CD8-positive, alpha-beta memory T cell (primary cell): ENCODE data around the gene CPNE5. TPM values are rescaled to one million over a fixed set of nuclear protein-coding genes. Genes with fewer than 3 reads are reported as not detected.
A peak's percentile ranks its signal among the peaks of the same experiment; 100 is the strongest.

Source experiments
- CTCF ChIA-PET: fragments of 350-600 bp; sonication (Branson Sonifier 250); formaldehyde crosslinking; loops from one replicate; lab custom pipeline; 2021; ENCODE audit warnings: antibody characterized with exemption; lab: Charles Lee
- POLR2A ChIA-PET: fragments of 350-600 bp; sonication (Branson Sonifier 250); formaldehyde crosslinking; loops from one replicate; lab custom pipeline; 2021; ENCODE audit warnings: antibody characterized with exemption; lab: Charles Lee
- DNase-seq, 5 donors: peaks; one replicate each; pipeline versions ENCODE4 v3.0.0 to v3.0.0-alpha.2; 2020 to 2022; ENCODE audit warnings: mixed read lengths in 1 of 5
- H3K27ac ChIP-seq: one replicate; pipeline ENCODE4 v1.7.0; 2013; ENCODE audit warnings: low read depth, mild to moderate bottlenecking, low read length, moderate library complexity
- H3K27me3 ChIP-seq: 2 replicates; pipeline ENCODE4 v1.7.0; 2013; ENCODE audit warnings: low read length, mild to moderate bottlenecking; ENCODE audit not compliant: insufficient read depth, poor library complexity, severe bottlenecking
- H3K36me3 ChIP-seq: 2 replicates; pipeline ENCODE4 v1.7.0; 2013; ENCODE audit warnings: mild to moderate bottlenecking, low read length, moderate library complexity; ENCODE audit not compliant: insufficient read depth
- H3K4me1 ChIP-seq: 2 replicates; pipeline ENCODE4 v1.7.0; 2013; ENCODE audit warnings: mild to moderate bottlenecking, low read length, moderate library complexity; ENCODE audit not compliant: insufficient read depth
- H3K4me3 ChIP-seq: 2 replicates; pipeline ENCODE4 v1.7.0; 2013; ENCODE audit warnings: mild to moderate bottlenecking, low read length
- H3K9me3 ChIP-seq: 2 replicates; pipeline ENCODE4 v1.7.0; 2013; ENCODE audit warnings: mild to moderate bottlenecking, low read length
- H3K27ac Mint-ChIP-seq, 8 donors: one replicate each; pipeline ENCODE4 v1.8.0; 2020 to 2021; ENCODE audit warnings: mixed read lengths in 8 of 8, mild to moderate bottlenecking in 6 of 8, inconsistent platforms in 3 of 8, moderate library complexity in 3 of 8
- H3K27me3 Mint-ChIP-seq, 2 donors: one replicate each; pipeline ENCODE4 v1.8.0; 2020 to 2021; ENCODE audit warnings: mixed read lengths in 2 of 2, mild to moderate bottlenecking in 1 of 2, moderate library complexity in 1 of 2
- H3K36me3 Mint-ChIP-seq, 3 donors: one replicate each; pipeline ENCODE4 v1.8.0; 2020 to 2021; ENCODE audit warnings: mixed read lengths in 3 of 3, inconsistent platforms in 1 of 3, mild to moderate bottlenecking in 1 of 3
- H3K4me1 Mint-ChIP-seq, 3 donors: one replicate each; pipeline ENCODE4 v1.8.0; 2020 to 2021; ENCODE audit warnings: mixed read lengths in 3 of 3, inconsistent platforms in 1 of 3, mild to moderate bottlenecking in 1 of 3
- H3K4me3 Mint-ChIP-seq, 7 donors: one replicate each; pipeline ENCODE4 v1.8.0; 2020 to 2021; ENCODE audit warnings: mixed read lengths in 7 of 7, mild to moderate bottlenecking in 6 of 7, moderate library complexity in 4 of 7, inconsistent platforms in 2 of 7
- H3K9me3 Mint-ChIP-seq, 5 donors: one replicate each; pipeline ENCODE4 v1.8.0; 2020 to 2022; ENCODE audit warnings: mixed read lengths in 5 of 5, mild to moderate bottlenecking in 3 of 5, moderate library complexity in 2 of 5, inconsistent platforms in 1 of 5
- polyA plus RNA-seq: library from polyadenylated mRNA; unstranded; fragments of 300-500 nt; fragmentation: Illumina TruSeq; gene quantifications from one replicate; pipeline ENCODE4 v1.2.3, GENCODE V29; 2021
- total RNA-seq, 2 experiments: library from RNA; stranded (reverse); gene quantifications; one replicate each; pipeline ENCODE4 v1.2.3, GENCODE V29; 2021

The CPNE5 gene
- total and polyA plus RNA-seq, 3 experiments from 2014 or later = 0.29 to 0.59 (median 0.44) TPM

DNA sequence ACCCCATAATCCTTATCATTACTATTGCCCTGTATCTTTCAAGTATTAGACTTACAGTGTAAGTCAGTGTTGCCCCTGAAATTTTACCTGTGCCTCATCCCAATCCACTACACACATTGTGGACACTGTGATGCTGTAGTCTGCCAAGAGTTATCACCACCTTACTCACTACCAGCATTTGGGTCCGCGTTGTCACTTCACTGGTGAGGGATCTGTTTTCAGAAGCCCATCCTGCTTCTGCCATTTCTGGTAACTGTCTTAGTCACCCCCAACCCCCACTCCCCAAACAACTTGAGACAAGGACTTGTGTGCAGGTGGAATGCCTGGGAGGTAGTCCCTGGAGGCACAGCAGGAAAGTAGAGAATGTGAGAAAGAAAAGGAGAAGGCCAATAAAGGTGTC, 147.6 kb downstream of the CPNE5 start:
- Mint-ChIP-seq H3K36me3 (peaks cover 0 to 3% (median 0%) of the 10 kb centered on the region in 3 donors), H3K4me1 (peaks cover 18 to 26% (median 21%) of the 10 kb centered on the region in 3 donors), H3K4me3 (no peak overlapping the region), H3K9me3 (no peaks in the 10 kb centered on the region), H3K27me3 (peaks cover 0 to 8% of the 10 kb centered on the region in 2 donors), H3K27ac (peak overlapping the region in 5 of 8 donors; percentile 4 to 78 (median 54))
- Histone ChIP-seq H3K36me3 (no peaks in the 10 kb centered on the region), H3K9me3 (no peaks in the 10 kb centered on the region), H3K4me3 (no peak overlapping the region), H3K27ac (no peak overlapping the region), H3K27me3 (no peaks in the 10 kb centered on the region), H3K4me1 (peaks cover 8% of the 10 kb centered on the region)
- no peak for DNase-seq
- CTCF ChIA-PET = interaction anchor here (2.2 to 3.7 kb wide), 2 partner anchors 11 to 67 kb away, joined by 9 read pairs; no protein-coding TSS in a partner anchor
- POLR2A ChIA-PET = no interaction called here

DNA sequence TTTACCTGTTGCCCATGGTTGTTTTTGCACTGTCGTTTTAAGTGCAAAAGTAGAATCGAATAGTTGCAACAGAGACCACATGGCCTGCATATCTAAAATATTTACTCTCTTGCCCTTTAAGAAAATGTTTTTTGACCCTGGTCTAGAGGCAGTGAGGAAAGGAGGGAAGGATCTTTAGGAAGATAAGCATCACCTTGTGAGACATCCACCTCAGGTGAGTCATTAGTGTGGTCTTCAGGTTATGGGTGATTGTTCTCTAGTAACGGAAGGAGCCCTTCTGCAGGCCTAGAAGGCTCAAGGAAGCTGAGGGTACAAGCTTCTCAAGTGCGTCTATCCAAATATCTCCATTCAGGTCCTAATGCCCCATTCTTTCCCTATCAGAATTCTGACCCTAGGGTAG, 148.2 kb downstream of the CPNE5 start:
- H3K27me3 Mint-ChIP-seq = peaks cover 0 to 9% of the 10 kb centered on the region in 2 donors
- H3K4me1 Mint-ChIP-seq = peaks cover 18 to 26% (median 21%) of the 10 kb centered on the region in 3 donors
- Histone ChIP-seq H3K4me3 (no peak overlapping the region), H3K27ac (no peak overlapping the region), H3K36me3 (no peaks in the 10 kb centered on the region), H3K9me3 (no peaks in the 10 kb centered on the region), H3K27me3 (no peaks in the 10 kb centered on the region), H3K4me1 (peaks cover 8% of the 10 kb centered on the region)
- no peak for DNase-seq
- H3K9me3 Mint-ChIP-seq = no peaks in the 10 kb centered on the region
- H3K36me3 Mint-ChIP-seq = peaks cover 0 to 4% (median 0%) of the 10 kb centered on the region in 3 donors
- CTCF ChIA-PET = interaction anchor here (3.7 kb wide), 1 partner anchor 10 kb away, joined by 9 read pairs; no protein-coding TSS in a partner anchor
- H3K27ac Mint-ChIP-seq = peak overlapping the region in 3 of 8 donors; percentile 4 to 80 (median 54)
- POLR2A ChIA-PET = no interaction called here
- H3K4me3 Mint-ChIP-seq = no peak overlapping the region

Other genes with a start within 250 kb of the CPNE5 start
- 100 to 1,000 TPM; 572 to 579 TPM for gene SRSF3, start 245.1 kb downstream of the CPNE5 start, total RNA-seq
- 370 TPM for gene SRSF3, start 245.1 kb downstream of the CPNE5 start, polyA plus RNA-seq
- 10 to 100 TPM; 64.7 to 66.4 TPM for gene CDKN1A, start 160.7 kb downstream of the CPNE5 start, total RNA-seq
- 1.6 TPM for gene CDKN1A, start 160.7 kb downstream of the CPNE5 start, polyA plus RNA-seq
- gene RAB44, start 141.6 kb downstream of the CPNE5 start, total RNA-seq = not detected
- gene RAB44, start 141.6 kb downstream of the CPNE5 start, polyA plus RNA-seq = not detected
- 10 to 100 TPM; 66.6 to 68.8 TPM for gene PPIL1, start 35.4 kb upstream of the CPNE5 start, total RNA-seq
- gene PPIL1, start 35.4 kb upstream of the CPNE5 start, polyA plus RNA-seq = 23.3 TPM
- gene C6orf89, start 46.5 kb upstream of the CPNE5 start, total RNA-seq = 10 to 100 TPM; 37.4 to 40.0 TPM
- 51.6 TPM for gene C6orf89, start 46.5 kb upstream of the CPNE5 start, polyA plus RNA-seq
- gene PI16, start 115.3 kb upstream of the CPNE5 start, total RNA-seq = under 1 TPM; 0.20 to 0.37 TPM
- 13.6 TPM for gene PI16, start 115.3 kb upstream of the CPNE5 start, polyA plus RNA-seq
- 100 to 1,000 TPM; 116 to 126 TPM for gene MTCH1, start 146.8 kb upstream of the CPNE5 start, total RNA-seq
- 81.1 TPM for gene MTCH1, start 146.8 kb upstream of the CPNE5 start, polyA plus RNA-seq
- gene FGD2, start 166.2 kb upstream of the CPNE5 start, total RNA-seq = 1 to 10 TPM; 1.2 to 1.3 TPM
- gene FGD2, start 166.2 kb upstream of the CPNE5 start, polyA plus RNA-seq = 0.53 TPM